Activated CD4-positive, alpha-beta T cell treated with anti-CD3 and anti-CD28 coated beads, Interleukin-2, amount 50 U/mL, for 1 hour (primary cell): ENCODE data around the gene EXOSC5.
"Not testable (repeated sequence)": the region's sequence is repeated elsewhere in the genome, so short reads cannot be mapped to it uniquely, and the experiment has no call there.

Experiments
- DNase-seq: peaks from one replicate; pipeline ENCODE4 v3.0.0-alpha.2; 2020

The EXOSC5 gene

DNA sequence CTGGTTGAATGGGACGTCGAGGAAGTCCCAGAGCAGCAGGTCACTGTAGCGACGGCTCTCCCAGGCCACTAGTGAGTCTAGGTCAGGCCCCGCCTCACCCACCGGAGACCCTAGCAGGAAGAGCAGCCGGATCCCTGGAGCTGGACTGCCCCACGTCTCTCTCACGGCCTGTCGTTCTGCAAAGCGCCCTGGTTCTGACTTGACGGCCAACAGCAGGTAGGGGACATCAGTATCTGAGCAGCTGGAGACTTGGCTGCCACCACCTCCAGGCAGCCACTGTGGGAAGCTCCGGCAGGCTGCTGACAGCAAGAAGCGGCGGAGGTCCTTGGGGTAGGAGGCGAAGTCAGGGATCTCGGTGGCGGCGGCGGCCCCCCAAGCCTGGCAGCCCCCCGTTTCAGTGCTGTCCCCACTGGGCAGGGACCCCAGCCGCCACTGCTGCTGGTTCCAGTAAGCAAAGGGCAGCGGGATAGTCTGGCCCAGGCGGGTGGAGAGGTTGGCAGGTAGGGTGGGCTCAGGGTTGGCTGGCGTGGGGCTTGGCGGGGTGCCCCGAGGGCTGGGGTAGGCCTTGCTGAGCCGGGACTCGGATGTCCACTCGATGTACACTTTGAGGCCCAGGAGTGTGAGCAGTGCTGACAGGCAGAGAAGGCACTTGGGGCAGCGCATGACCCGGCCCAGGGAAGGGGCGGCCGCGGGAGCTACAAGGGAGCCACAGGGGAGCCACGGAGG is 29.1 kb upstream of the EXOSC5 start:
- no peak for DNase-seq

DNA sequence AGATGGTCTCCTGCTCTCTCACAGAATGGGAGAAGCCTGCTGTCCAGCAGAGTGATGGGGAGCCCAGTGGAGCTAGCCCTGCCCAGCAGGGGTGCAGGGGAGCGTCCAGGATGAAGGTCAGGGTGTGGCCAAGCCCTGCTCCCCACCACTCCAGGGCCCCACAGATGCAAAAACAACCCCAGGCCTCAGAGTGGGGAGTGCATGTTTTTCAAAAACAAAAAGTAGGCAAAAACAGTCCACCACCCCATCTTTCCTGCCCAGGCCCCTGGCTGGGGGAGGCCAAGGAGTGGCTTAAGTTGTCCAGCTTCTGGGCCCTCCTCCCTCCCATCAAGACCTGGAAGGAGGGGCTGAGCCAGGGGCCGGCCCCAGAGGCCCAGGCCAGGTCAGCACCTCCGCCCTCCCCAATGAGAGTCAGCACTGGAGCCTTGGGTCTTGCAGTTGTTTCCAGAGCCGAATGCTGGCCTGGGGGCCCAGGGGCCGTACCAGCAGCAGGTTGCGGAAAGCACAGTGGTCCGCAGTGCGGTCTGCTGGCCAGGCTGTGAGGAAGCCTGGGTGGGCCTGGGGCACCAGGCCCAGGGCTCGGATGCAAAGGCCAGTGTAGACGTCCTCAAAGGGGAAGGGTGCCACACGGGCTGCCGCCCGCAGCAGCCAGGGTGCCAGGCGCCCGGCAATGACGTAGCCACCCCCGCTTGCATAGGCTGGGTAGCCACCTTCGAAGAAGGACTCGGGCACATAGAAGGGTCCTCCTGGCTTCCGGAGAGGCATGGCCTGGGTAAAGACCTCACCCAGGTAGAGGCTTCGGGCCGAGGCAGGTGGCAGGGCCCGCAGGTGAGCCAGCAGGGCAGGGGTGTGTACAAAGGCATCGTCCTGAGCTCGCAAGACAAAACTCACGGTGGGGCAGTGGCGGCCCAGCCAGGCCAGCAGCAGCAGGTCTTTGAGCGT is 28.3 kb upstream of the EXOSC5 start:
- DNase-seq: no peak

- no peak for DNase-seq
These were observed 27.4 kb upstream of the EXOSC5 start for GRCh38 chr19:41424335-41425173.

DNA sequence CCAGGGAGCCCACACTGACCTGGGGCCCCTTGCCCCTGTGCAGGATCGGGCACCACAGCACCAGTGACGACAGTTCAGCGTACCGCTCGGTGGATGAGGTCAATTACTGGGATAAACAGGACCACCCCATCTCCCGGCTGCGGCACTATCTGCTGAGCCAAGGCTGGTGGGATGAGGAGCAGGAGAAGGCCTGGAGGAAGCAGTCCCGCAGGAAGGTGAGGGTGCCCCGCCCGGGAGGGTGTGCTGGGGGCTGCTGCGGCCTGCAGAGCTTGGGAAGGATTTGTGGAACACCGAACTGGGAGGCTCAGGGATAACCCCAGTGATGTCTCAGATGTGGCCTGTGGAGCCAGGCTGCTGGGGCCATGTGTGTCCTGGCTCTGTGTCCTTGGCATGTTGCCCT is 25.8 kb upstream of the EXOSC5 start:
- no peak for DNase-seq

DNA sequence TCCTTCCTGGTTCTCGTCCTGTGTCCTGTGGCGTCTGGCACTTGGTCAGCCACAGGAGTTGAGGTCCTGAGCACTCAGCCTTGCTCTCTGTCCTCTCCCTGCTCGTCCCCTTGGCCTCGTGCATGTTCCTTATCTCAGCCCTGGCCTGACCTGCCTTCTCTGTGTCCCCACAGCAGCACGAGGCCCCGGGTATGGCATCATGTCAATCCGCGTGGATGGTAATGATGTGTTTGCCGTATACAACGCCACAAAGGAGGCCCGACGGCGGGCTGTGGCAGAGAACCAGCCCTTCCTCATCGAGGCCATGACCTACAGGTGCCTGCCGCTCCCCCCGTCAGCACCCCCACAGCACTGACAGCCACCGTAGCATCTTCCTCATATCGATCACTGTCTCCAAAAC is 25.3 kb upstream of the EXOSC5 start:
- DNase-seq: no peak

- DNase-seq: no peak
These were observed 24.8 kb upstream of the EXOSC5 start for GRCh38 chr19:41421973-41422372.

DNA sequence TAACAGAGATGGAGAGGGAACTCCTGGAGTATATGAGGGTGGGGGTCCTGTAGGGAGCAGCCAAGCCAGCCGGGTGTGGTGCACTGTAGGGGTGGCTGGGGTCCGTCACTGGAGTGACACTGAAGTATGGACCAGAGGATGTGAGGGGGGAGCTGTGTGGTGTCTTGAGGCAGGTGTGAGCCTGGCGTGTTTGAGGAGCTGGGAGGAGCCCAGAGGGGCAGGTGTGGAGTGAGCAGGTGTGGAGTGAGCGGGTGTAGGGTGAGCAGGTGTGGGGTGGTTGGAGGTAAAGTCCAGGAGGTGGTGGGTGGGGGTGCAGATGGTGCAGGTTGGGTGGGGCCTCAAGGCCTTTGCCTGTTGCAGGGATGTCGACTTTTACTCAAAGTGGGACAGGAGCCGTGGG is 24.2 kb upstream of the EXOSC5 start:
- DNase-seq: no peak

- DNase-seq: no peak
These were observed 23.1 kb upstream of the EXOSC5 start for GRCh38 chr19:41420101-41420880.

- DNase-seq: no peak
These were observed 19.1 kb upstream of the EXOSC5 start for GRCh38 chr19:41416194-41416674.

DNA sequence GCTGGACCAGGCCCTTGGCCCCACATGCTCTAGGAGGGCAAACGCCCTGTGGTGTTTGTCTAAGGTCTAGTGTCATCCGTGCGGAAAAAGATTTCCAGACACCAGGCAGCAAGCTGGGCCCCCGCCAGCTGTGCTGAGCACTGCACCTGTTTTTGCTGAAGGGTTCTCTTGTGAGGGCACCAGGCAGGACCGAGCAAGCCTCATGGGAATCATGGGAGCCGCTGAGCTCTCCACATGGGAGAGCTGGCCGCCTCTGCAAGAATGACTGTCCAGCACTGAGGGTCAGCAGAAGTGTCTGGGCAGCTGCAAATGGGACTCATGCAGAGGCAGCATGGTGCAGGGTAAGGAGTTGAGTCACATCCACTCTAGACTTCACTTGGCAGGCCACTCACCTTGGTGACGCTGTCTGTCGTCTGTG is 18.0 kb upstream of the EXOSC5 start:
- DNase-seq: no peak

GRCh38 chr19:41414461-41414860 is 17.3 kb upstream of the EXOSC5 start:
- DNase-seq: no peak

DNA sequence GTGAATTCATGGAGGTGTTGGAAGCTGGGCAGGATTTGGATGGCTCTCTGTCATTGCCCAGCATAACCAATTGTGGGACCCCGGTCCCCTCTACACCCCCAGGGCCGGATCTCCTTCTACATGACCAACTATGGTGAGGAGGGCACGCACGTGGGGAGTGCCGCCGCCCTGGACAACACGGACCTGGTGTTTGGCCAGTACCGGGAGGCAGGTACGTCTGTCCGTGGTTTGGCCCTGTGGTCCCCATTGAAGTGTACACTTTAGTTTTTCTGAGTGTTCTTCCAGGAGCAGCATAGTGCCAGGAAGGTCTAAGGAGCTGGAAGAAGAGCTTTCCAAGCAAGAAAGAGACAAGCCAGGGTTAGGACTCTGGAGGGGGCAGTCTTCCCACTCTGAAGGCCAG is 16.8 kb upstream of the EXOSC5 start:
- DNase-seq: no peak

DNA sequence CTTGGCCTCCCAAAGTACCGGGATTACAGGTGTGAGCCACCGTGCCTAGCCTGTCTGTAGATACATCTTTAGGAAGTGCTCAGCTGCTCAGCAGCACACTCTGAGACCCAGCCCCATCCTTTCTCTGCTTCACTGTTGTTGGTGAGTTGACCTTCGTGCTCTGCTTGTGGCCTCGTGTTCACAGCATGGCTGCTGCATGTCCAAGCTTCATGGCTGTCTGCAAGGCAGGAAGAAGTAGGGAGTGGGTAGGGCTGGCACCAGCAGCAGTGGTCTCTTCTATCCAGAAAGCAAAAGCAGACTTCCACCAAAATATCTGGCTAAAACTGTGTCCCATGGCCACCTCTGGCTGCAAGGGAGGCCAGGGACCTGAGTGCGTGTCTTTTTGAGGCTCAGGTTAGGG is 15.8 kb upstream of the EXOSC5 start:
- no peak for DNase-seq

- no peak for DNase-seq
These were observed 14.8 kb upstream of the EXOSC5 start for GRCh38 chr19:41411968-41412265.

GRCh38 chr19:41411100-41411967 is 14.2 kb upstream of the EXOSC5 start:
- no peak for DNase-seq

- no peak for DNase-seq
These were observed 13.3 kb upstream of the EXOSC5 start for GRCh38 chr19:41410336-41411054.

DNA sequence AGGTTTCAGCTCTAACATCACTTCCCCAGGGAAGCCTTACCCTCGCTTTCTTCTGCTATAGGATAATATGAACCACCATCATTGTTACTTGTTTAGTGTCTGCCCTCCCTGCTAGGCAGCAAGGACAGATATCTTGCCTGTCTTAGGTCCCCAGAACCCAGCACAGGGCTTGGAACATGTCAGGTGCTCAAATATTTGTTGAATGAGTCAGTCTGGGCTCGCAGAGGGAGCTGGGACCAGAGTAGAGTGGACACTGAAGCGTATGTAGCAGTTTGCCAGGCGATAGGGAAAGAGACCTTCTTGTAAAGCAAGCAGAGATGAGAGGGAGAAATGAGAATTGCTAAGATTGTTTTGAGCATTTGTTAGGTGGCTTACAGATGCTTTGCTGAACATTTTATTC is 12.1 kb upstream of the EXOSC5 start:
- no peak for DNase-seq

DNA sequence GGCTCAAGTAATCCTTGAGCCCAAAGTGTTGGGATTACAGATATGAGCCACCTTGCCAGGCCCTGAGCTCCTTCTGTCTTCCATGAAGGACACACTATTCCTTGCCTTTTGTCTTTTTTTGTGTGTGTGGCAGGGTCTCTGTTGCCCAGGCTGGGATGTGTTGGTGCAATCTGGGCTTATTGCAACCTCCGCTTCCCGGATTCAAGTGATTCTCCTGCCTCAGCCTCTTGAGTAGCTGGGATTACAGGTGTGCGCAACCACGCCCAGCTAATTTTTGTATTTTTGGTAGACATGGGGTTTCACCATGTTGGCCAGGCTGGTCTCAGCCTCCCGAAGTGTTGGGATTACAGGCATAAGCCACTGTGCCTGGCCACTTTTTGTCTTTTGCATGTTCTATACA is 11.7 kb upstream of the EXOSC5 start:
- DNase-seq: not testable (repeated sequence)

GRCh38 chr19:41408256-41408655 is 11.1 kb upstream of the EXOSC5 start:
- DNase-seq: no peak

GRCh38 chr19:41407271-41407670 is 10.1 kb upstream of the EXOSC5 start:
- DNase-seq: no peak

GRCh38 chr19:41405776-41406175 is 8.6 kb upstream of the EXOSC5 start:
- DNase-seq: no peak
